GM18498 (cell line): ENCODE measurements around the gene VAMP8.
"Not testable (repeated sequence)": the region's sequence is repeated elsewhere in the genome, so short reads cannot be mapped to it uniquely, and the experiment has no call there.

Experiments used
- ATAC-seq: cut with Tn5 transposase; IDR thresholded peaks from one replicate; pipeline ENCODE4 v1.9.1; 2021; ENCODE audit warnings: mild to moderate bottlenecking, moderate library complexity; ENCODE audit not compliant: unreplicated experiment

Gene VAMP8

GRCh38 chr2:85577386-85578242, at the start of gene VAMP8:
Gene VAMP8, plus strand, starts transcription at chr2:85577586. Its CDS starts 61 bp downstream, at chr2:85577647.
- ATAC-seq: peak; percentile 77

GRCh38 chr2:85527787-85528186, 49.6 kb upstream of the VAMP8 start:
- ATAC-seq: no peak

- no peak for ATAC-seq
These were observed 49.0 kb upstream of the VAMP8 start for GRCh38 chr2:85528355-85528754.

- ATAC-seq: no peak
These were observed 47.6 kb upstream of the VAMP8 start for GRCh38 chr2:85529809-85530208.

GRCh38 chr2:85531589-85531988, 45.8 kb upstream of the VAMP8 start:
- ATAC-seq: no peak

- no peak for ATAC-seq
These were observed 43.3 kb upstream of the VAMP8 start for GRCh38 chr2:85534099-85534498.

GRCh38 chr2:85534881-85535280, 42.5 kb upstream of the VAMP8 start:
- ATAC-seq: no peak

- no peak for ATAC-seq
These were observed 40.9 kb upstream of the VAMP8 start for GRCh38 chr2:85536479-85536878.

- no peak for ATAC-seq
These were observed 39.5 kb upstream of the VAMP8 start for GRCh38 chr2:85537600-85538506.

GRCh38 chr2:85538507-85539360, 38.7 kb upstream of the VAMP8 start, which contains the start of gene MAT2A:
Gene MAT2A, plus strand, starts transcription at chr2:85539168. Its CDS starts 120 bp downstream, at chr2:85539288.
- peak; percentile 77 for ATAC-seq

GRCh38 chr2:85539361-85540132, 37.8 kb upstream of the VAMP8 start:
- peak; percentile 38 for ATAC-seq

GRCh38 chr2:85540133-85540648, 37.2 kb upstream of the VAMP8 start:
- ATAC-seq: no peak

- ATAC-seq: no peak
These were observed 36.1 kb upstream of the VAMP8 start for GRCh38 chr2:85541262-85541661.

- no peak for ATAC-seq
These were observed 35.5 kb upstream of the VAMP8 start for GRCh38 chr2:85541753-85542457.

- no peak for ATAC-seq
These were observed 34.6 kb upstream of the VAMP8 start for GRCh38 chr2:85542777-85543176.

GRCh38 chr2:85544254-85544691, 33.1 kb upstream of the VAMP8 start:
- ATAC-seq: not testable (repeated sequence)

GRCh38 chr2:85544915-85545779, 32.2 kb upstream of the VAMP8 start:
- ATAC-seq: not testable (repeated sequence)

- no peak for ATAC-seq
These were observed 31.6 kb upstream of the VAMP8 start for GRCh38 chr2:85545780-85546240.
